Breast epithelium (tissue), 4 donors: Measurements from ENCODE around the gene BCAS3. TPM values are rescaled to one million over a fixed set of nuclear protein-coding genes. Genes with fewer than 3 reads are reported as not detected.

Experiments
- DNase-seq, 2 donors: peaks; one replicate each; pipeline ENCODE4 v3.0.0-alpha.2; 2019; ENCODE audit warnings: low spot score in 2 of 2
- H3K27ac ChIP-seq, 2 donors: fragments of 200-600 bp; sonication (generic) in 1 of 2; one replicate each; pipeline ENCODE4 v1.5.1; 2016 to 2019; ENCODE audit warnings: mild to moderate bottlenecking in 1 of 2
- H3K27me3 ChIP-seq, 2 donors: fragments of 200-600 bp; sonication (generic) in 1 of 2; one replicate each; pipeline versions ENCODE4 v1.5.1 to v1.6.0; 2017 to 2019; ENCODE audit warnings: control low read depth in 1 of 2, mild to moderate bottlenecking in 1 of 2
- H3K36me3 ChIP-seq: fragments of 200-600 bp; one replicate; pipeline ENCODE4 v1.5.1; 2019
- H3K4me1 ChIP-seq, 2 donors: fragments of 200-600 bp; sonication (generic); one replicate each; pipeline ENCODE4 v1.5.1; 2016 to 2019; ENCODE audit warnings: control low read depth in 1 of 2
- H3K4me3 ChIP-seq, 3 donors: fragments of 200-600 bp; sonication (generic); 1 replicate in 2 of 3; 2 replicates in 1 of 3; pipeline ENCODE4 v1.5.1; 2016 to 2019; ENCODE audit warnings: mild to moderate bottlenecking in 3 of 3, moderate library complexity in 2 of 3
- H3K9me3 ChIP-seq, 2 donors: fragments of 200-600 bp; sonication (generic) in 1 of 2; one replicate each; pipeline ENCODE4 v1.5.1; 2016 to 2019; ENCODE audit warnings: control low read depth in 1 of 2
- CTCF ChIP-seq, 3 donors: fragments of 450-650 bp; IDR thresholded peaks; one replicate each; pipeline ENCODE4 v1.5.1; 2016 to 2017; ENCODE audit warnings: antibody characterized with exemption in 3 of 3, mild to moderate bottlenecking in 3 of 3, moderate library complexity in 3 of 3
- POLR2A ChIP-seq: fragments of 450-650 bp; IDR thresholded peaks from one replicate; pipeline ENCODE4 v1.6.1; 2016; ENCODE audit warnings: antibody characterized with exemption, mild to moderate bottlenecking, moderate library complexity
- POLR2AphosphoS5 ChIP-seq, 3 donors: sonication (generic); formaldehyde crosslinking; IDR thresholded peaks; one replicate each; pipeline ENCODE4 v1.6.1; 2017; ENCODE audit warnings: antibody characterized with exemption in 3 of 3
- intact Hi-C: fragments of 100-400 bp; cut with DNase I; formaldehyde crosslinking; loops from one replicate; pipeline ENCODE4 v1.15.1; 2023; ENCODE audit warnings: low total_unique reads
- total RNA-seq, 3 donors: library from RNA; depleted of rRNA; stranded (reverse); fragments of >200 nt; gene quantifications; one replicate each; pipeline ENCODE4 v1.1.0, GENCODE V29; 2016

Gene BCAS3
- total RNA-seq, 3 donors from 2014 or later: 30.8 to 47.9 (median 31.2) TPM

- H3K9me3 ChIP-seq: no peaks in the 10 kb centered on the region
- DNase-seq: no peak
- H3K4me1 ChIP-seq: no peaks in the 10 kb centered on the region
- intact Hi-C loops: no loop called here
- H3K36me3 ChIP-seq: no peaks in the 10 kb centered on the region
- no peak for TF ChIP-seq POLR2AphosphoS5 (IDR thresholded peaks at IDR 0.05)
- no peak for TF ChIP-seq POLR2A
- TF ChIP-seq CTCF (IDR thresholded peaks at IDR 0.05): no peak
- H3K27ac ChIP-seq: no peak overlapping the region
- no peaks in the 10 kb centered on the region for H3K27me3 ChIP-seq
- H3K4me3 ChIP-seq: no peak overlapping the region
These were observed 398.3 kb downstream of the BCAS3 start for GRCh38 chr17:61075988-61076387.

- H3K27ac ChIP-seq: no peak overlapping the region
These were observed 399.0 kb downstream of the BCAS3 start for GRCh38 chr17:61076621-61077031.

GRCh38 chr17:61081959-61082358 is 404.3 kb downstream of the BCAS3 start:
- H3K9me3 ChIP-seq: no peaks in the 10 kb centered on the region
- intact Hi-C loops: no loop called here

More at GRCh38 chr17:61076621-61077031, 399.0 kb downstream of the BCAS3 start:
- no peak overlapping the region for H3K4me3 ChIP-seq
- no peaks in the 10 kb centered on the region for H3K9me3 ChIP-seq
- TF ChIP-seq POLR2A (no peak), POLR2AphosphoS5 (IDR thresholded peaks at IDR 0.05) (no peak), CTCF (IDR thresholded peaks at IDR 0.05) (no peak)
- no peak for DNase-seq
- intact Hi-C loops: no loop called here
- no peaks in the 10 kb centered on the region for H3K36me3 ChIP-seq
- H3K27me3 ChIP-seq: no peaks in the 10 kb centered on the region
- no peaks in the 10 kb centered on the region for H3K4me1 ChIP-seq

GRCh38 chr17:61084260-61084659 is 406.6 kb downstream of the BCAS3 start:
- no peak overlapping the region for H3K4me3 ChIP-seq
- no peaks in the 10 kb centered on the region for H3K9me3 ChIP-seq
- no peak overlapping the region for H3K27ac ChIP-seq
- intact Hi-C loops: no loop called here
- no peaks in the 10 kb centered on the region for H3K27me3 ChIP-seq
- no peak for DNase-seq
- H3K4me1 ChIP-seq: no peaks in the 10 kb centered on the region
- no peaks in the 10 kb centered on the region for H3K36me3 ChIP-seq
- TF ChIP-seq POLR2AphosphoS5 (IDR thresholded peaks at IDR 0.05) (no peak), POLR2A (no peak), CTCF (IDR thresholded peaks at IDR 0.05) (no peak)

More at GRCh38 chr17:61081959-61082358, 404.3 kb downstream of the BCAS3 start:
- Histone ChIP-seq H3K27ac (no peak overlapping the region), H3K4me1 (no peaks in the 10 kb centered on the region), H3K4me3 (no peak overlapping the region), H3K27me3 (no peaks in the 10 kb centered on the region), H3K36me3 (no peaks in the 10 kb centered on the region)
- TF ChIP-seq POLR2A (no peak), POLR2AphosphoS5 (IDR thresholded peaks at IDR 0.05) (no peak), CTCF (IDR thresholded peaks at IDR 0.05) (no peak)
- no peak for DNase-seq

- H3K27ac ChIP-seq: no peak overlapping the region
- no peak for TF ChIP-seq CTCF (IDR thresholded peaks at IDR 0.05)
- TF ChIP-seq POLR2A: no peak
- no peak for TF ChIP-seq POLR2AphosphoS5 (IDR thresholded peaks at IDR 0.05)
- intact Hi-C loops: no loop called here
These were observed 409.4 kb downstream of the BCAS3 start for GRCh38 chr17:61087024-61087423.

More at GRCh38 chr17:61087024-61087423, 409.4 kb downstream of the BCAS3 start:
- Histone ChIP-seq H3K36me3 (no peaks in the 10 kb centered on the region), H3K4me3 (no peak overlapping the region), H3K4me1 (no peaks in the 10 kb centered on the region), H3K27me3 (no peaks in the 10 kb centered on the region), H3K9me3 (peaks cover 6 to 7% of the 10 kb centered on the region in 2 donors)
- DNase-seq: no peak
